ENCODE measurements around the gene TEX55.
"Not testable (repeated sequence)": the region's sequence is repeated elsewhere in the genome, so short reads cannot be mapped to it uniquely, and the experiment has no call there.

Gene TEX55
- total RNA-seq: 0 reads per million in 4 donors

DNA sequence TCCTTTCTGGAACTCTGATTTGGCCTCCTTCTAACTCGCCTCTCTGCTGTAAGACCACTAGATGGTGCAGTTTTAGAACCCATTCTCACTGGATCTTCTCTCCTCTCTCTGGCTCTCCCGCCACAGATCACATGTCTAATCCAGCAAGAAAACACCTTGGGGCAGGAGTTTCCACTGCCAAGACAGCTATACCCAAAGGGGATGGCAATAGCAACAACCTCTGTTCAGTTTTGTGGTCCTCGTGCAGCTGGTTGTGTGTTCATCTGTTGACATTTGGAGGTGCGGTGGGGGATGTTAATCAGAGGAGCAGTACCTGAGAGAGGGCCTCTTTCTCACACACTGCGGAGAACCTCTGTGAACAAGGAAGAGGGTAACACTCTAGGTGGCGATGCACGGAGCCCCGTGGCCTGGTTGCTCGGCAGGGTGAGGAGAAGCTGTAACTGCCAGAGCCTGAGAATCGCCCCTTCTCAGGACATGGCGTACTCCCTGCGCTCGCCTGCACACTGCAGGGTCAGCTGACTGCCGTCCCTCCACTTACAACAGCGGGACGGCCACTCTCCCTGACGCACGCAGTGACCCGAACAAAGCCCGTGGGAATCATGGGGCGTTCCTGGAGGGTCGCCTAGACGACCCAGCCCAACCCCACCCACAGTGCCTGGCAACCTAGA lies at the start of gene TEX55:
Gene TEX55 (plus strand): TSS at position 666 of the 668 bp plus-strand sequence. CDS start 25 bp downstream, outside the sequence.
- no peak for DNase-seq

DNA sequence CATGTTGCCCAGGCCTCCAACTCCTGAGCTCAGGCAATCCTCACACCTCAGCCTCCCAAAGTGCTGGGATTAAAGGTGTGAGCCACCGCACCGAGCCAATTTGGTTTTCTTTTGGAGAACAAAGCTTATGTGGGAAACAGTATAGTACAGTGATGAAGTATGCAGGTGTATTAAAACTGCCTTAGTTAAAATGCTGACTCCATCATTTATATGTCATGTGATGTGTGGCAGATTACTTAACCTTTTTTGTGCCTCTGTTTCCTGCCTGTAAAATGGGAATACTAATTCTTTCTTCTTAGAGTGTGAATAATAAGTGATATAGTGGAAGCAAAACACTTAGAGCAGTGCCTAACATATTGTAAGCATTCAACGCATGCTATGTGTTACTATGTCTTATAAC lies 48.0 kb upstream of the TEX55 start:
- DNase-seq: no peak

DNA sequence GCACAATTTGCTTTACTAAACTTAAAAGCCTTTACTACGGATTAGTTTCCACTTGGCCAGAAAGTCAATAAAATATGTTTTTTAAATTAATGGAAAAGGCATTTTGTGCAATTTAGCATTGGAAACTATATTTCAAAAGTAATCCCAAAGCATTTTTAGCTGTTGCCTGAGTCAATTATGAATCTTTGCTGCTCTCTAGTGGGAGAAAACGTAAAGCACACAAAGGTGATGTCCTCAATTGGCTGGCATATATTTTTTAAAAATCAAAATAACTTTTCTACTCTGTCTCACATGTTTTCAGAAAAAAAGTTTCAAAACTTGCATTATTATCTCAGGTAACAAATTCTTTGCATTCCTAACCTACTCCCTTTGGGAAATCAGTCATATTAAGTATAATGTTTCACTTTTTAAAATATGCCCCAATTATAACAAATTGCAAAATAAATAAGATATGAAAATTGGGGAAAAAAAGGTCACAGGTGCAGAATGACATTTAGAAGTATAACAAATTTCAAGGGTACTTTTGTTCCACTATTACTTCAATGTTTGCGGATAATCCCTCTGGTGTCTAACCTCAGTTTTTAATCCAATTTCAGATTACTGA lies 47.2 kb upstream of the TEX55 start:
- no peak for DNase-seq

DNA sequence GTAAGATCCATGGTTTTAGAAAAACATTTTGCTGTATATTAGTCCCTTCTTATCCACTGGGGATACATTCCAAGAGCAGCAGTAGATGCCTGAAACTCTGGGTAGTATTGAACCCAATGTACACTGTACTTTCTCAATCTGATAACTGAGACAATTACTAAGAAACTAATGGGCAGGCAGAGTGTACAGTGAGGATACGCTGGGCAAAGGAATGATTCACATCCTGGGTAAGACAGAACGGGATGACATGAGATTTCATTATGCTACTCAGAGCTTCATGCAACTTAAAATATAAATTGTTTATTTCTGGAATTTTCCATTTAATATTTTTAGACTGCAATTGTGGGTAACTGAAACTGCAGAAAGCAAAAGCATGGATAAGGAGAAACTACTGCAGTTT lies 46.2 kb upstream of the TEX55 start:
- no peak for DNase-seq

DNA sequence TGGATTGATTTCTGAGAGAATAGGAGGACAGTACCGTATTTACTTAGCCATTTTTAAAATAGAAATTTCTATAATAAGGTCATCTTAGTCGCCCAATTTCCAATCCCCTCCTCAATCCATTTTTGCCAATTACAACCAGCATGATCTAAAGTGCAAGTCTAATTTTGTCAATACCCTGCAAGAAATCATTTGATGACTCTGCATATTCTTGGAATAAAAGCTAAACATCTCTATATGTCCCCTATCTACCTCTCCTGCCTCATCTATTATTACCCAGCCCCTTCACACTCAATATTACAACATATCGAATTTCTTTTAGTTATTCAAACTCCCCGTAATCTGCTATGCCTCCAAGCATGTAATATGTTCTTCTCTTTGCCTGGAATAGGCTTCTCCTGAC lies 41.9 kb upstream of the TEX55 start:
- no peak for DNase-seq

DNA sequence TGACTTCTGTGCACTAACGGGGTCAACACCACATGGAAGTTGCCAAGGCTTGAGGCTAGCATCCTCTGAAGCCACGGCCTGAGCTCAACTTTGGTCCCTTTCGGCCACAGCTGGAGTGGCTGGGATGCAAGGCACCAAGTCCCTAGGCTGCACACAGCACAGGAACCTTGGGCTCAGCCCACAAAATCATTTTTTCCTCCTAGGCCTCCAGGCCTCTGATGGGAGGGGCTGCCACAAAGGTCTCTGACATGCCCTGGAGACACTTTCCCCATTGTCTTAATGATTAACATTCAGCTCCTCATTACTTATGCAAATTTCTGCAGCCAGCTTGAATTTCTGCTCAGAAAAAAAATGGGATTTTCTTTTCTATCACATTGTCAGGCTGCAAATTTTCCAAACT lies 27.6 kb upstream of the TEX55 start:
- DNase-seq: not testable (repeated sequence)

DNA sequence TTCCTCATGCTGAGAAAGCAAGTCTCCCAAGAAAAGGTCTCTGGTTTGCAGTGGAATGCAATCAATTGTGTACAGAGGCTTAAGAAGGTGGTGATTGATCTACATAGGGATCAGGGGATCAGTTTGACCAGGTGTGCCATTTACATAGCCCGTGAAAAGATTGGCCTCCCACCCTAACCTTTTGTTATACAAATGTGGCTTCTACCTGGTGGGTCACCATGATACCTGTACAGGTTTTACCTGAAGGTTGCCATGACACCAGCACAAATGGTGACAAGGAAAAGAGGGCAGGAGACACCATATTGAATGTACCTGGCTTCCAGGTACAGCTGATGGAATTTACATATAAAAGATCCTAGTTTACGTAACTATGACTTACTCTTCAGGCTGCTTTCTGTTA lies 25.5 kb upstream of the TEX55 start:
- no peak for DNase-seq

DNA sequence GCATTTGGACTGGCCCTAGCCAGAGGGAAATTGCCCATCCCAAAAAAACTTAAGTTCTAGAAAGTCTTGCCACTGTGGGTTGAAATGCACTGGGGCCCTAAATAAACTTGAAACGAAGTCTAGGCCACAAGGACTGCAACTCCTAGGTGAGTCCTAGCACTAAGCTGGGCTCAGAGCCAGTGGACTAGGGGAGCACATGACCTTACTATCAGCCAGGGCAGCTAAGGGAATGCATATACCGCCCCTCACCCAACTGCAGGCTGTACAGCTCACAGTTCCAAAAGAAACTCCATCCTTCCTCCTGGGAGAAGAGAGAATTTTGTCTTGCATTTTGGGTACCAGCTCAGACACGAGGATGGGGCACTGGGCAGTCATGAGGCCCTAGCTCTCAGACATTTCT lies 23.6 kb upstream of the TEX55 start:
- no peak for DNase-seq

DNA sequence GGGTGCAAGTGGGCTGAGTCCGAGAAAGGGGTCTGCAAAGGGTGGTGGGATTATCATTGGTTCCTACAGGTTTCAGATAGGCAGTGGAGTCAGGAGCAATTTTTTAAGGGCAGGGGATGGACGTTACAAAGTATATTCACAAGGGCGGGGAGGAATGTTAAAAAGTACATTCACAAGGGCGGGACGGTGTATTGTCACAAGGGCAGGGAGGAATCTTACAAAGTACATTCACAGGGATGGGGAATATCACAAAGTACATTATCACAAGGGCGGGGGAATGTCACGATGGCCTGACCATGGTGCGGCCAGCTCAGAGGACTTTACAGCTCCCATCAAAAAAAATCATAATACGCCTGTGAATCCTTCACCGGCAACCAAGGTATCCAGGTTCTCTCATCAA lies 20.6 kb upstream of the TEX55 start:
- no peak for DNase-seq

DNA sequence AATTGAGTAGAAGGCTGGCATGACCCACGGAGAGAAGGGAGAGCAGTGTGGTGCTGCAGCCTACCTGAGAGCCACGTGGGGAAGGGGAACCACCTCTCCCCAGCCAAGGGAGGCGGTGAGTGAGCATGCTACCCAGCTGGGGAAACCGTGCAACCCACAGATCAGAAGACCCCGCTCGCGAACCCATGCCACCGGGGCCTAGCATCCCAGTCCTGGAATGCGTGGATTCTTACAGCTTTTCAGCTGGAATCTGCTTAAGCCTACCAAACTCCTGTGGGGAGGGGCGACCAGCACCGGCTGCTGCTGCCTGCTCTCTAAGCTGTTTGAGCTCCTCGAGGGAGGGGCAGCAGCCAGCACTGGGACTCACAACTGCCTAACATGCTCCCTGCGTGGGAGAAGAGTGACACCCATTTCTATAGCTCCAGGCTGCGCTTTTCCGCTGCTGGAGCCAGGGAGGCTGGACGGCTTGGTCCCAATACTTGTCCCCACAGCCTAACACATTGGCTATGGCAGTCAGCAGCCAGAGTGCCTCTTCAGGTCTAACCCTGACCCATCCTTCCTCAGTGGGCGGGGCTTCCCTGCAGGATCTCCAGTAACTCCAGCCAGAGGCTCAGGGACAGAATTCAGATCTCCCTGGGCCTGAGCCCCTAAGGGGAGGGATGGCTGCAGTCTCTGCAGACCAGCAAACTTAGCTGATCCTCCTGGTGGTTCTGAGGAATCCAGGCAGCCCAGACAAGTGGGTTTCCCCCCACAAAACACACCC lies 20.0 kb upstream of the TEX55 start:
- DNase-seq: no peak

DNA sequence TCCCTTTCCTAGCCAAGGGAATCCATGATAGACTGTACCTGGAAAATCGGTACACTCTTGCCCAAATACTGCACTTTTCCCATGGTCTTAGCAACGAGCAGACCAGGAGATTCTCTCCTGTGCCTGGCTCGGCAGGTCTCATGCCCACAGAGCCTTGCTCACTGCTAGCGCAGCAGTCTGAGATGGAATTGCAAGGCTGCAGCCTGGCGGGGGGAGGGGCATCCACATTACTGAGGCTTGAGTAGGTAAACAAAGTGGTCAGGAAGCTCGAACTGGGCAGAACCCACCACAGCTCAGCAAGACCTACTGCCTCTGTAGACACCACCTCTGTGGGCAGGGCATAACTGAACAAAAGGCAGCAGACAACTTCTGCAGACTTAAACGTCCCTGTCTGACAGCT lies 15.7 kb upstream of the TEX55 start:
- not testable (repeated sequence) for DNase-seq

DNA sequence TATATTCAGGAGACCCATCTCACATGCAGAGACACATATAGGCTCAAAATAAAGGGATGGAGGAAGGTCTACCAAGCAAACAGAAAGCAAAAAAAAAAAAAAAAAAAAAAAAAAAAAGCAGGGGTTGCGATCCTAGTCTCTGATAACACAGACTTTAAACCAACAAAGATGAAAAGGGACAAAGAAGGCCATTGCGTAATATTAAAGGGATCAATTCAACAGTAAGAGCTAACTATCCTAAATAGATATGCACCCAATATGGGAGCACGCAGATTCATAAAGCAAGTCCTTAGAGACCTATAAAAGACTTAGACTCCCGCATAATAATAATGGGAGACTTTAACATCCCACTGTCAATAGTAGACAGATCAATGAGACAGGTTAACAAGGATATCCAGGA lies 13.7 kb upstream of the TEX55 start:
- DNase-seq: not testable (repeated sequence)

DNA sequence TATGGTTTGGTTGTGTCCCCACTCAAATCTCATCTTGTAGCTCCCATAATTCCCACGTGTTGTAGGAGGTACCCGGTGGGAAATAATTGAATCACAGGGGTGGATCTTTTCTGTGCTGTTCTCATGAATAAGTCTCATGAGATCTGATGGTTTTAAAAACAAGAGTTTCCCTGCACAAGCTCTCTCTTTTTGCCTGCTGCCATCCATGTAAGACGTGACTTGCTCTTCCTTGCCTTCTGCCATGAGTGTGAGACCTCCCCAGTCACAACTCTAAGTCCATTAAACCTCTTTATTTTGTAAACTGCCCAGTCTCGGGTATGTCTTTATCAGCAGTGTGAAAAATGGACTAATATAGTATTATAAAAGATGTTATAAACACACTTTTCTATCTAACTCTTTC lies 6.6 kb upstream of the TEX55 start:
- not testable (repeated sequence) for DNase-seq

DNA sequence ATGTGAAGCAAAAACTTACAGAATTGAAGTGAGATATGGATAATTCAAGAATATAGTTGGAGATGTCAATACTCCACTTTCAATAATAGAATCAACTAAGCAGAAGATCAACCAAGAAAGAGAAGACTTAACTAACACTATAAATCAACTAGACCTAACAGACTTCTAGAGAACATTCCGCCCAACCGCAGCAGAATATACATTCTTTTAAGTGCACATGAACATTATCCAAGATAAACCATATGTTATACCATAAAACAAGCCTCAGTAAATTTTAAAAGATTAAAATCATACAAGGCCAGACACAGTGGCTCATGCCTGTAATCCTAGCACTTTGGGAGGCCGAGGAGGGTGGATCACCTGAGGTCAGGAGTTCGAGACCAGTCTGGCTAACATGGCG lies 5.5 kb upstream of the TEX55 start:
- no peak for DNase-seq

DNA sequence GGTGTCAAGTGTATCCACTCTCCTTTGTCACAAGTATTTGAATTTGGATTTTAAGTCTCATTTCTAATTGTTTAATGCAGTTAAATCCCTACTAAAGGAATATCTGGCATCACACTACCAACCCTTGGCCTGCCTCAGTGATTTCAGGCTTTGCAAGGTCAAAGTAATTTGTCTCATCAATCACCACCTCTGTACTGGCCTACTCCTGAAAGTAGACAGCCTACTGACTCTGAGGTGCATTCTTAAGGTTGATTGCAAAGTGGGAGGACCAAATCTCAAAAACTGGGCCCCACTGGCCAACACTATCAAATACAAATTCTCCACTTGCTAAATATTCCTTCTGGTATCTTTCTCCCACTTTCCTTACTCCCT lies 851 bp upstream of the TEX55 start:
- no peak for DNase-seq

DNA sequence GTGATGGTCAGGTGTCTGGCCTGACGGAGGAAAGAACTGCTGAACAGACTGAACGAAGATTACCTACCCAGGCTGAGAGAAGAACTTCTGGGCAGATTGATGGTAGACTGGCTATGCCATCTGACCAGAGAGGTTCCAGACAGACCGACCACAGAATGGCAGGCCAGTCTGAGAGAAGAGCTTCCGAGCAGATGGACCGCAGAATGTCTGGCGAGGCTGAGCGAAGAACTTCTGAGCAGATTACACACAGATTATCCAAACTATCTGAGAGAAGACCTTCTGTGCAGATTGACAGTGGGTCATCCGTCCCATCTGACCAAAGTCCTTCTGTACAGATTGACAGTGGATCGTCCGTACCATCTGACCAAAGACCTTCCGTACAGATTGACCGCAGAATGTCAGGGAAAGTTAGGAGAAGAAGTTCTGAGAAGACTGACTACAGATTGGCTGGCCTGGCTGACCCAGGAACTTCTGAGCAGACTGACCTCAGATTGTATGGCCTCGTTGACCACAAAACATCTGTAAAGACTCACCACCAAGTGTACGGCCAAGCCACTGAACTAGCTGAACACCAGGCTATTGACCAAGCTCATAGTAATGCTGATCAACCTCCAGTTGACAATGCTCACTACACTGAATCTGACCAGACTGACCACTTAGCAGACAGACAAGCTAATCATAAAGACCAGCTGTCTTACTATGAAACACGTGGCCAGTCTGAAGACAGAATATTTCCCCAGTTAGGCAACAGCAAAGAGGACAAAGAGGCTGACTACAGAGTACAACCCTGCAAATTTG lies 812 bp downstream of the TEX55 start:
- no peak for DNase-seq

DNA sequence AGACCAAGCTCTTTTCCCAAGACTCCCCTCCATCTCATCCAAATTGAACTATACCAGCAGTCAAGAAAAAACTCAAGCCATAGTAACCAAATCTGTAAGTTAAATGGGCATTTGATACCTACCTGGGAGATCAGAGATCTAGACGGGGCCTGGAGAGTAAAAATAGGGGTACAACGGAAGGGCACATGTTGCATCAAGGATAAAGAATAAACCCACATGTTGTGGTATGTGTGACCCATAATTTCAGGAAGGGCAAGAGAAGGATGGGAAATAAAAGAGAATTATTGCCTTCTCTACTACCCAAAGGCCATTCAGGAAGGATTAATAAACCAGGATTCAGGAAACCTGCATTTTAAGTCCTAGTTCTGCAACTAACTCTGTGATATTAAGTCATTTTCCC lies 1.5 kb downstream of the TEX55 start:
- DNase-seq: no peak

DNA sequence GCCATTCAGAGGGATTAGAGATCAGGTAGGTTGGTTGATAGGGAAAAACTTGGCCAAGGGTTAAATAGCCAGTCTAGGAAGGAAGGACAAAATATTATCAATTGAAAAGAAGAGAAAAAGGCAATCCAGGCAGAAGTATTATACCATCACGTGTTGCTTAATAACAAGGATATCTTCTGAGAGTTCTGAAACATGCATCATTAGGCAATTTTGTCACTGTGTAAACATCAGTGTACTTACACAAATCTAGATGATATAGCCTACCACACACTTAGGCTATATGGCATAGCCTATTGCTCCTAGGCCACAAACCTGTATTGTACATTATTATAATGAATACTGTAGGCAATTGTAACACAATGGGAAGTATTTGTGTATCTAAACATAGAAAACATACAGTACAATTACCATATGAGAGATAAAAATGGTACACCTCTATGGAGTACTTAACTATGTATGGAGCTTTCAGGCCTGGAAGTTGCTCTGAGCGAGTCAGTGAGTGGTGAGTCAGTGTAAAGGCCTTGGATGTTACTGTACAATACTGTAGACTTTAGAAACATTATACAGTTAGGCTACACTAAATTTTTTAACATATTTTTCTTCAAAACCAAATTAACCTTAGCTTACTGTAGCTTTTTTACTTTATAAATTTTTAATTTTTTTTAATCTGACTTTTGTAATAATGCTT lies 2.7 kb downstream of the TEX55 start:
- no peak for DNase-seq

DNA sequence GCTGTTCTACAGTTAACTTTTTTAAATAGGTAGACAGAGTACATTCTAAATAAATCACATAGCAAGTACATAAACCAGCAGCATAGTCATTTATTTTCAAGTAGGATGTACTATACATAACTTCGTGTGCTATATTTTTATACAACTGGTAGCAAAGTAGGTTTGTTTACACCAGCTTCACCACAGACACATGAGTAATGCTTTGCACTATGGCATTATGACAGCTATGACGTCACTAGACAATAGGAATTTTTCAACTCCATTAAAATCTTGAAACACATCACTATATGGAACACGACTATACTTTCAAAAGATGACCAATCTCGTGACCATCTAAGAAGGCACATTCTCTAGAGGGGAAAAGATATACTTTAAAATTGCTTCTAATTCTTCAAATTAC lies 3.5 kb downstream of the TEX55 start:
- DNase-seq: no peak

DNA sequence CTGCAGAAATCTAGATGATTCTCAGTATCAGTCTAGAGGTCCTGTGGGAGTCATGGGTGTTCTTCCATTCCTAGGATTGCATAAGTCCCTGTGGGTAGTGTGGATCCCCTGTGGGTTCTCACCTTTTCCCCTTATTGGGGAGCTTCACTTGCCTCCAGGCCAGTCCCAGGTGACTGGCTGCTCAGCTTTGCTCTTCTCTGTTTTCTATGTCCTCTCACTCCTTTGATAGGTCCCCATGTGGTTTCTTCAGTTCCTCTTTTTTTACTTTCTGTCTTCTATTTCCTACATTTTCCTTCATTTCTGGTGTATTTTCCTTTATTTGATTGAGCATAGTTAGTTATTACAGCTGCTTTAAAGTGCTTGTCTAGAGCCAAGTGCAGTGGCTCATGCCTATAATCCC lies 10.9 kb downstream of the TEX55 start:
- no peak for DNase-seq

DNA sequence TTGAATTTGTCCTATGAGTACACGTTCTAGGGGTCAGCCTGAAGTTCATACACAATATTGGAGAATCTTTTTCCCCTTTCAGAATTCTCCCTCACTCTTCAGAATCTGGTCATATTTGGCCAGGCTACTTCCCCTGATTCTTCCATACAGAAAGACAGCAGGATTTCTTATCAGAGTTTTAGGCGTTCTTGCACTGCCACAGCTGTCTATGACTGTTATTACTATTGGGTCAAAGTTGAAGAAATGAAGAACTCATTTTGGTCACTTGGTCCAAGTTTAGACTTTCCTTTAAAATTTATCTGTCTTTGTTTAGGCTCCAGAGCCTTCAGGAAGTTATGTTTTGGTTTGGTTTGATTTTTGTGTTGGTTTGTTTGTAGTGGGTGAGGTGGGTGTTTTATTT lies 12.0 kb downstream of the TEX55 start:
- DNase-seq: no peak

DNA sequence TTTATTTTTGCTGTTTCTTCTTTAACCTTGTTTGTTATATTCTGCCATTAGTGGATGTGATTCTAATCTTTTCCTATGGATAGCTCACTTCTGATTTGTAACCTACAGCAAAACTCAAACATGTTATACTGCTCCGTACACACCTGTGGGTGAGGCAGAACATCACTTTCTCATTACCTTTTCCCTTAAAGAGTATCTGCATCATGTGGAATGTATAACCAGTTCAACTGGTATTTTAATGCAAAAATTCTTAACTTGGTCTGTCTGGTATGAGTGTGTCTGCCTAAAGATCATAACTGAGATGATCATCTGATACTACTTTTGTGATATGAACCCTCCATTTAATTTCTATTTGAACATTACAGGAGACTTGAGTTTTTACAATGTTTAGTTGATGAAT lies 14.4 kb downstream of the TEX55 start:
- no peak for DNase-seq

DNA sequence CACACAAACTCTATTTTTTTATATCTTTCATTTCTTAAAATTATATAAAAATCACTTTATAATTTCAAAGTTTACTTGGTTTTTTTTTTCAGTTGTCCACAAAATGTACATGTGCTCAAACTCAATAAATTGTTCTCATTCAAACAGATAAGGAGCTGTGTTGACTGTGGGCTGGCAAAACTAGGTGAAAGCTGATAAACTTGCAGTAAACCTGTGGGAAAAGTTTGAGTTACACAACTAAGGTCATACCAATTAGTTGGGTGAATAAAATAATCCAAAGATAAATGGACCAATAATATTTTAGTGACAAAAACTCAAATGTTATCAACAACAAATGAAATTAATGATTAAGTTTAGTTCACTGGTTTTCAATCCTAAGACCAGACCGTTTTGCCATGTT lies 14.8 kb downstream of the TEX55 start:
- DNase-seq: no peak
